HEK293 (cell line): ENCODE measurements around the gene PDE2A.

ENCODE experiments used
- CTCF ChIA-PET: fragments of 350-600 bp; formaldehyde crosslinking; extraction: SDS; loops from one replicate; lab custom pipeline; 2021; ENCODE audit warnings: antibody characterized with exemption; lab: Yijun Ruan, JAX
- POLR2A ChIA-PET: fragments of 300-600 bp; formaldehyde crosslinking; extraction: SDS; loops from one replicate; lab custom pipeline; 2020; ENCODE audit warnings: antibody characterized with exemption, inconsistent platforms; lab: Yijun Ruan, JAX
- H3K27ac ChIP-seq: fragments of 200-500 bp; sonication (Bioruptor generic); 2 replicates; pipeline ENCODE4 v1.5.1; 2014; ENCODE audit warnings: low read depth, low read length, control low read depth, inconsistent platforms; ENCODE audit errors: extremely low read depth
- H3K36me3 ChIP-seq, 2 experiments: fragments of 200-500 bp in 1 of 2; sonication (Bioruptor generic) in 1 of 2; 1 replicate in 1 of 2; 2 replicates in 1 of 2; pipeline ENCODE4 v1.5.1; 2014 to 2017; ENCODE audit warnings: inconsistent platforms in 2 of 2, low read length in 2 of 2; ENCODE audit not compliant: control insufficient read depth in 2 of 2, insufficient read depth in 1 of 2
- H3K4me1 ChIP-seq: fragments of 200-500 bp; sonication (Bioruptor generic); 2 replicates; pipeline ENCODE4 v1.5.1; 2014; ENCODE audit warnings: mild to moderate bottlenecking, low read length, inconsistent platforms; ENCODE audit not compliant: control insufficient read depth, insufficient read depth
- H3K4me3 ChIP-seq: 2 replicates; pipeline ENCODE4 v1.5.1; 2011; ENCODE audit warnings: low read depth, mild to moderate bottlenecking, control low read depth, low read length, moderate library complexity
- H3K9me3 ChIP-seq: fragments of 200-500 bp; sonication (Bioruptor generic); 2 replicates; pipeline ENCODE4 v1.5.1; 2014; ENCODE audit warnings: low read depth, low read length, inconsistent platforms; ENCODE audit not compliant: control insufficient read depth, insufficient read depth
- GFI1B ChIP-seq: fragments of 450-650 bp; formaldehyde crosslinking; IDR thresholded peaks from 2 replicates; pipeline ENCODE4 v1.5.1; 2016; ENCODE audit warnings: missing biosample characterization, missing genetic modification characterization
- KLF16 ChIP-seq: fragments of 450-650 bp; formaldehyde crosslinking; IDR thresholded peaks from 2 replicates; pipeline ENCODE4 v1.5.1; 2017; ENCODE audit warnings: missing biosample characterization, missing genetic modification characterization
- KLF9 ChIP-seq: fragments of 450-650 bp; formaldehyde crosslinking; IDR thresholded peaks from 2 replicates; pipeline ENCODE4 v1.5.1; 2016; ENCODE audit warnings: missing biosample characterization, missing genetic modification characterization, low read depth
- PRDM1 ChIP-seq: fragments of 450-650 bp; formaldehyde crosslinking; IDR thresholded peaks from 2 replicates; pipeline ENCODE4; 2016; ENCODE audit warnings: missing biosample characterization, missing genetic modification characterization
- RBAK ChIP-seq: fragments of 450-650 bp; formaldehyde crosslinking; IDR thresholded peaks from 2 replicates; pipeline ENCODE4 v1.5.1; 2016; ENCODE audit warnings: missing biosample characterization, missing genetic modification characterization
- SCRT2 ChIP-seq: fragments of 450-650 bp; formaldehyde crosslinking; IDR thresholded peaks from 2 replicates; pipeline ENCODE4 v1.5.1; 2016; ENCODE audit warnings: missing biosample characterization, missing genetic modification characterization
- WT1 ChIP-seq: fragments of 450-650 bp; formaldehyde crosslinking; IDR thresholded peaks from 2 replicates; pipeline ENCODE4 v1.5.1; 2016; ENCODE audit warnings: missing biosample characterization, missing genetic modification characterization
- YY2 ChIP-seq: fragments of 450-650 bp; formaldehyde crosslinking; IDR thresholded peaks from 2 replicates; pipeline ENCODE4 v1.5.1; 2016; ENCODE audit warnings: missing biosample characterization, missing genetic modification characterization
- ZBTB11 ChIP-seq: fragments of 450-650 bp; formaldehyde crosslinking; conservative IDR thresholded peaks from 2 replicates; pipeline ENCODE4 v1.5.1; 2016; ENCODE audit warnings: low read depth, missing biosample characterization, missing genetic modification characterization
- ZFP41 ChIP-seq: fragments of 450-650 bp; formaldehyde crosslinking; IDR thresholded peaks from 2 replicates; pipeline ENCODE4 v1.5.1; 2016; ENCODE audit warnings: missing biosample characterization, missing genetic modification characterization, borderline replicate concordance
- ZNF292 ChIP-seq: fragments of 450-650 bp; formaldehyde crosslinking; IDR thresholded peaks from 2 replicates; pipeline ENCODE4 v1.5.1; 2016; ENCODE audit warnings: low read depth, missing biosample characterization, missing genetic modification characterization, borderline replicate concordance
- ZNF398 ChIP-seq: fragments of 450-650 bp; formaldehyde crosslinking; IDR thresholded peaks from 2 replicates; pipeline ENCODE4 v1.5.1; 2017; ENCODE audit warnings: missing biosample characterization, missing genetic modification characterization
- ZNF521 ChIP-seq: fragments of 450-650 bp; formaldehyde crosslinking; IDR thresholded peaks from 2 replicates; pipeline ENCODE4 v1.5.1; 2017; ENCODE audit warnings: missing biosample characterization, mild to moderate bottlenecking, missing genetic modification characterization
- ZNF529 ChIP-seq: fragments of 450-650 bp; formaldehyde crosslinking; IDR thresholded peaks from 2 replicates; pipeline ENCODE4 v1.5.1; 2017; ENCODE audit warnings: missing genetic modification characterization, missing biosample characterization; ENCODE audit not compliant: insufficient replicate concordance
- ZNF548 ChIP-seq: fragments of 450-650 bp; formaldehyde crosslinking; IDR thresholded peaks from 2 replicates; pipeline ENCODE4 v1.5.1; 2016; ENCODE audit warnings: missing biosample characterization, missing genetic modification characterization
- ZNF664 ChIP-seq: fragments of 450-650 bp; formaldehyde crosslinking; IDR thresholded peaks from 2 replicates; pipeline ENCODE4 v1.5.1; 2016; ENCODE audit warnings: missing biosample characterization, missing genetic modification characterization
- ZNF701 ChIP-seq: fragments of 450-650 bp; formaldehyde crosslinking; IDR thresholded peaks from 2 replicates; pipeline ENCODE4 v1.5.1; 2016; ENCODE audit warnings: missing biosample characterization, missing genetic modification characterization
- ZNF837 ChIP-seq: fragments of 450-650 bp; formaldehyde crosslinking; IDR thresholded peaks from 2 replicates; pipeline ENCODE4 v1.5.1; 2016; ENCODE audit warnings: missing biosample characterization, missing genetic modification characterization
- TF ChIP-seq, protein P1 (sequence below): fragments of 450-650 bp; formaldehyde crosslinking; IDR thresholded peaks from 2 replicates; pipeline ENCODE4 v1.5.1; 2016; ENCODE audit warnings: missing biosample characterization, missing genetic modification characterization
- TF ChIP-seq, protein P2 (sequence below): fragments of 450-650 bp; formaldehyde crosslinking; IDR thresholded peaks from 2 replicates; pipeline ENCODE4 v1.5.1; 2017; ENCODE audit warnings: missing biosample characterization, missing genetic modification characterization
- TF ChIP-seq, protein P3 (sequence below): fragments of 450-650 bp; IDR thresholded peaks from 2 replicates; pipeline ENCODE4 v1.5.1; 2018; ENCODE audit warnings: missing biosample characterization, mild to moderate bottlenecking, missing genetic modification characterization
- TF ChIP-seq, protein P4 (sequence below): fragments of 450-650 bp; formaldehyde crosslinking; IDR thresholded peaks from 2 replicates; pipeline ENCODE4 v1.5.1; 2016; ENCODE audit warnings: missing biosample characterization, missing genetic modification characterization

PDE2A gene

GRCh38 chr11:72529068-72529467 lies 145.2 kb downstream of the PDE2A start:
- TF ChIP-seq ZNF701 (tag by site-specific recombination) (no peak), ZNF292 (tag by site-specific recombination) (no peak), ZBTB11 (no peak), ZNF548 (tag by site-specific recombination) (no peak), PRDM1 (tag by site-specific recombination) (no peak), YY2 (tag by site-specific recombination) (no peak), GFI1B (tag by site-specific recombination) (no peak), RBAK (tag by site-specific recombination) (no peak), ZNF398 (tag by site-specific recombination) (no peak), KLF16 (no peak), ZNF529 (no peak), SCRT2 (tag by site-specific recombination) (no peak)
- TF ChIP-seq, protein P1, sequence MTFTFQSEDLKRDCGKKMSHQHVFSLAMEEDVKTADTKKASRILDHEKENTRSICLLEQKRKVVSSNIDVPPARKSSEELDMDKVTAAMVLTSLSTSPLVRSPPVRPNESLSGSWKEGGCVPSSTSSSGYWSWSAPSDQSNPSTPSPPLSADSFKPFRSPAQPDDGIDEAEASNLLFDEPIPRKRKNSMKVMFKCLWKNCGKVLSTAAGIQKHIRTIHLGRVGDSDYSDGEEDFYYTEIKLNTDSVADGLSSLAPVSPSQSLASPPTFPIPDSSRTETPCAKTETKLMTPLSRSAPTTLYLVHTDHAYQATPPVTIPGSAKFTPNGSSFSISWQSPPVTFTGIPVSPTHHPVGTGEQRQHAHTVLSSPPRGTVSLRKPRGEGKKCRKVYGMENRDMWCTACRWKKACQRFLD (tag by site-specific recombination): no peak
- TF ChIP-seq, protein P2, sequence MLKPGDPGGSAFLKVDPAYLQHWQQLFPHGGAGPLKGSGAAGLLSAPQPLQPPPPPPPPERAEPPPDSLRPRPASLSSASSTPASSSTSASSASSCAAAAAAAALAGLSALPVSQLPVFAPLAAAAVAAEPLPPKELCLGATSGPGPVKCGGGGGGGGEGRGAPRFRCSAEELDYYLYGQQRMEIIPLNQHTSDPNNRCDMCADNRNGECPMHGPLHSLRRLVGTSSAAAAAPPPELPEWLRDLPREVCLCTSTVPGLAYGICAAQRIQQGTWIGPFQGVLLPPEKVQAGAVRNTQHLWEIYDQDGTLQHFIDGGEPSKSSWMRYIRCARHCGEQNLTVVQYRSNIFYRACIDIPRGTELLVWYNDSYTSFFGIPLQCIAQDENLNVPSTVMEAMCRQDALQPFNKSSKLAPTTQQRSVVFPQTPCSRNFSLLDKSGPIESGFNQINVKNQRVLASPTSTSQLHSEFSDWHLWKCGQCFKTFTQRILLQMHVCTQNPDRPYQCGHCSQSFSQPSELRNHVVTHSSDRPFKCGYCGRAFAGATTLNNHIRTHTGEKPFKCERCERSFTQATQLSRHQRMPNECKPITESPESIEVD (tag by site-specific recombination): no peak
- TF ChIP-seq, protein P3, sequence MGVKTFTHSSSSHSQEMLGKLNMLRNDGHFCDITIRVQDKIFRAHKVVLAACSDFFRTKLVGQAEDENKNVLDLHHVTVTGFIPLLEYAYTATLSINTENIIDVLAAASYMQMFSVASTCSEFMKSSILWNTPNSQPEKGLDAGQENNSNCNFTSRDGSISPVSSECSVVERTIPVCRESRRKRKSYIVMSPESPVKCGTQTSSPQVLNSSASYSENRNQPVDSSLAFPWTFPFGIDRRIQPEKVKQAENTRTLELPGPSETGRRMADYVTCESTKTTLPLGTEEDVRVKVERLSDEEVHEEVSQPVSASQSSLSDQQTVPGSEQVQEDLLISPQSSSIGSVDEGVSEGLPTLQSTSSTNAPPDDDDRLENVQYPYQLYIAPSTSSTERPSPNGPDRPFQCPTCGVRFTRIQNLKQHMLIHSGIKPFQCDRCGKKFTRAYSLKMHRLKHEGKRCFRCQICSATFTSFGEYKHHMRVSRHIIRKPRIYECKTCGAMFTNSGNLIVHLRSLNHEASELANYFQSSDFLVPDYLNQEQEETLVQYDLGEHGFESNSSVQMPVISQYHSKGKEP (tag by site-specific recombination): no peak
- ChIA-PET POLR2A (no interaction called here), CTCF (no interaction called here)
- H3K9me3 ChIP-seq: no peaks in the 10 kb centered on the region
- no peaks in the 10 kb centered on the region for H3K36me3 ChIP-seq
- H3K27ac ChIP-seq: no peak overlapping the region
- H3K4me1 ChIP-seq: no peaks in the 10 kb centered on the region
- H3K4me3 ChIP-seq: no peak overlapping the region

DNA sequence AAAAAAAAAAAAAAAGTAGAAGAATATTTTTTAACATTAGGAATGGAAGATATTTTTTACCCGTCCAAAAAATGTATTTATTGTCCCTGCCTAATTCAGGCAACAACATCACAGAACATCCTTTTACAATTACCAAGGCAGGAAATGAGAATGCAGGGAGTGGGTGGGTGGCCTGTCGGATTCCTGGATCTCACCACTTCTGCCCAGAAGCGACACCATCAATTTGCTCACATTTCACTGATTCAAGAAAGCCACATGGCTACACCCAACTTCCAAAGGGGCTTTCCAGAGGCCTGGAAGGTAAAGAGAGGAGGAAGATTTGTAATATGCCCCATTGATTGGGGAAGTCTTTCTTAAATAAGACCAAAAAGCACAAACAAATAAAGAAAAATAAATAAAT lies 146.1 kb downstream of the PDE2A start:
- H3K27ac ChIP-seq: no peak overlapping the region
- ChIA-PET POLR2A (no interaction called here), CTCF (no interaction called here)
- no peaks in the 10 kb centered on the region for H3K4me1 ChIP-seq
- no peak overlapping the region for H3K4me3 ChIP-seq
- H3K9me3 ChIP-seq: no peaks in the 10 kb centered on the region
- no peaks in the 10 kb centered on the region for H3K36me3 ChIP-seq
- TF ChIP-seq, protein P4, sequence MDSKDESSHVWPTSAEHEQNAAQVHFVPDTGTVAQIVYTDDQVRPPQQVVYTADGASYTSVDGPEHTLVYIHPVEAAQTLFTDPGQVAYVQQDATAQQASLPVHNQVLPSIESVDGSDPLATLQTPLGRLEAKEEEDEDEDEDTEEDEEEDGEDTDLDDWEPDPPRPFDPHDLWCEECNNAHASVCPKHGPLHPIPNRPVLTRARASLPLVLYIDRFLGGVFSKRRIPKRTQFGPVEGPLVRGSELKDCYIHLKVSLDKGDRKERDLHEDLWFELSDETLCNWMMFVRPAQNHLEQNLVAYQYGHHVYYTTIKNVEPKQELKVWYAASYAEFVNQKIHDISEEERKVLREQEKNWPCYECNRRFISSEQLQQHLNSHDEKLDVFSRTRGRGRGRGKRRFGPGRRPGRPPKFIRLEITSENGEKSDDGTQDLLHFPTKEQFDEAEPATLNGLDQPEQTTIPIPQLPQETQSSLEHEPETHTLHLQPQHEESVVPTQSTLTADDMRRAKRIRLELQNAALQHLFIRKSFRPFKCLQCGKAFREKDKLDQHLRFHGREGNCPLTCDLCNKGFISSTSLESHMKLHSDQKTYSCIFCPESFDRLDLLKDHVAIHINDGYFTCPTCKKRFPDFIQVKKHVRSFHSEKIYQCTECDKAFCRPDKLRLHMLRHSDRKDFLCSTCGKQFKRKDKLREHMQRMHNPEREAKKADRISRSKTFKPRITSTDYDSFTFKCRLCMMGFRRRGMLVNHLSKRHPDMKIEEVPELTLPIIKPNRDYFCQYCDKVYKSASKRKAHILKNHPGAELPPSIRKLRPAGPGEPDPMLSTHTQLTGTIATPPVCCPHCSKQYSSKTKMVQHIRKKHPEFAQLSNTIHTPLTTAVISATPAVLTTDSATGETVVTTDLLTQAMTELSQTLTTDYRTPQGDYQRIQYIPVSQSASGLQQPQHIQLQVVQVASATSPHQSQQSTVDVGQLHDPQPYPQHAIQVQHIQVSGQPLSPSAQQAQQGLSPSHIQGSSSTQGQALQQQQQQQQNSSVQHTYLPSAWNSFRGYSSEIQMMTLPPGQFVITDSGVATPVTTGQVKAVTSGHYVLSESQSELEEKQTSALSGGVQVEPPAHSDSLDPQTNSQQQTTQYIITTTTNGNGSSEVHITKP (tag by site-specific recombination): no peak
- TF ChIP-seq KLF9 (tag by site-specific recombination) (no peak), ZNF521 (tag by site-specific recombination) (no peak), ZFP41 (tag by site-specific recombination) (no peak), ZNF837 (tag by site-specific recombination) (no peak), WT1 (no peak), ZNF664 (no peak)
